Liver (tissue), 9 donors: ENCODE measurements around the gene IL37. TPM values are rescaled to one million over a fixed set of nuclear protein-coding genes. Genes with fewer than 3 reads are reported as not detected.

ENCODE experiments used
- DNase-seq: peaks from one replicate; pipeline ENCODE4 v3.0.0-alpha.2; 2017; ENCODE audit warnings: low spot score
- H3K27ac ChIP-seq, 2 donors: one replicate each; pipeline ENCODE4 v1.7.0; 2013; ENCODE audit warnings: inconsistent platforms in 2 of 2, low read length in 2 of 2, control low read depth in 1 of 2, low read depth in 1 of 2, mild to moderate bottlenecking in 1 of 2
- H3K27me3 ChIP-seq, 4 donors: one replicate each; pipeline versions ENCODE4 v1.6.1 to v1.7.0; 2013; ENCODE audit warnings: low read length in 3 of 4, inconsistent platforms in 1 of 4, mild to moderate bottlenecking in 1 of 4, moderate library complexity in 1 of 4; ENCODE audit not compliant: control insufficient read depth in 4 of 4, insufficient read depth in 4 of 4
- H3K36me3 ChIP-seq, 4 donors: one replicate each; pipeline versions ENCODE4 v1.6.1 to v1.7.0; 2013; ENCODE audit warnings: low read length in 3 of 4, mild to moderate bottlenecking in 3 of 4, low read depth in 1 of 4, moderate library complexity in 1 of 4; ENCODE audit not compliant: control insufficient read depth in 4 of 4, insufficient read depth in 3 of 4
- H3K4me1 ChIP-seq, 4 donors: one replicate each; pipeline versions ENCODE4 v1.6.1 to v1.7.0; 2013; ENCODE audit warnings: low read length in 3 of 4, mild to moderate bottlenecking in 3 of 4, moderate library complexity in 1 of 4; ENCODE audit not compliant: control insufficient read depth in 4 of 4, insufficient read depth in 4 of 4
- H3K4me3 ChIP-seq, 3 donors: one replicate each; pipeline versions ENCODE4 v1.6.1 to v1.7.0; 2013; ENCODE audit warnings: low read length in 3 of 3, control low read depth in 1 of 3, low read depth in 1 of 3, mild to moderate bottlenecking in 1 of 3
- H3K9ac ChIP-seq, 2 donors: one replicate each; pipeline ENCODE4 v1.7.0; 2013; ENCODE audit warnings: low read length in 2 of 2, mild to moderate bottlenecking in 2 of 2, moderate library complexity in 2 of 2, control low read depth in 1 of 2, low read depth in 1 of 2
- H3K9me3 ChIP-seq, 4 donors: one replicate each; pipeline versions ENCODE4 v1.6.1 to v1.7.0; 2013; ENCODE audit warnings: low read length in 3 of 4; ENCODE audit not compliant: control insufficient read depth in 4 of 4
- ATF3 ChIP-seq: IDR thresholded peaks from 2 replicates; pipeline ENCODE4 v1.6.1; 2016; ENCODE audit warnings: antibody characterized with exemption
- CTCF ChIP-seq: fragments of 150-350 bp; IDR thresholded peaks from 2 replicates; pipeline ENCODE4 v1.5.1; 2017; ENCODE audit warnings: improper control_type of control experiment, low read depth, low read length; ENCODE audit not compliant: missing input control
- EGR1 ChIP-seq, 2 donors: IDR thresholded peaks; 2 replicates each; pipeline ENCODE4 v1.6.1; 2016 to 2018; ENCODE audit warnings: antibody characterized with exemption in 2 of 2, low read depth in 2 of 2
- FOXA1 ChIP-seq: IDR thresholded peaks from 2 replicates; pipeline ENCODE4 v1.6.1; 2016; ENCODE audit warnings: antibody characterized with exemption
- FOXA2 ChIP-seq: IDR thresholded peaks from 2 replicates; pipeline ENCODE4 v1.6.1; 2016; ENCODE audit warnings: antibody characterized with exemption
- GABPA ChIP-seq, 2 donors: IDR thresholded peaks in 1 of 2; conservative IDR thresholded peaks in 1 of 2; 2 replicates each; pipeline ENCODE4 v1.6.1; 2016; ENCODE audit warnings: antibody characterized with exemption in 2 of 2, mild to moderate bottlenecking in 1 of 2, moderate library complexity in 1 of 2
- HNF4A ChIP-seq, 2 donors: conservative IDR thresholded peaks; 2 replicates each; pipeline ENCODE4 v1.6.1; 2016; ENCODE audit warnings: antibody characterized with exemption in 2 of 2, mild to moderate bottlenecking in 2 of 2
- JUND ChIP-seq, 2 donors: IDR thresholded peaks; 2 replicates each; pipeline ENCODE4 v1.6.1; 2016; ENCODE audit warnings: antibody characterized with exemption in 2 of 2
- MAX ChIP-seq: IDR thresholded peaks from 2 replicates; pipeline ENCODE4 v1.6.1; 2016; ENCODE audit warnings: antibody characterized with exemption
- NR2F2 ChIP-seq: IDR thresholded peaks from 2 replicates; pipeline ENCODE4 v1.6.1; 2016; ENCODE audit warnings: antibody characterized with exemption
- RAD21 ChIP-seq, 2 donors: IDR thresholded peaks; 2 replicates each; pipeline ENCODE4 v1.6.1; 2016; ENCODE audit warnings: antibody characterized with exemption in 2 of 2, mild to moderate bottlenecking in 2 of 2
- RXRA ChIP-seq, 2 donors: IDR thresholded peaks; 2 replicates each; pipeline ENCODE4 v1.6.1; 2017 to 2018; ENCODE audit warnings: antibody characterized with exemption in 2 of 2, mild to moderate bottlenecking in 1 of 2
- SP1 ChIP-seq: IDR thresholded peaks from 2 replicates; pipeline ENCODE4 v1.6.1; 2018; ENCODE audit warnings: antibody characterized with exemption, mild to moderate bottlenecking
- TAF1 ChIP-seq: conservative IDR thresholded peaks from 2 replicates; pipeline ENCODE4 v1.6.1; 2016; ENCODE audit warnings: antibody characterized with exemption, mild to moderate bottlenecking
- YY1 ChIP-seq: IDR thresholded peaks from 2 replicates; pipeline ENCODE4 v1.6.1; 2016; ENCODE audit warnings: antibody characterized with exemption, mild to moderate bottlenecking
- ZBTB33 ChIP-seq: IDR thresholded peaks from 2 replicates; pipeline ENCODE4 v1.6.1; 2016; ENCODE audit warnings: antibody characterized with exemption
- WGBS: extraction: QIAGEN DNeasy Blood & Tissue Kit; methylation state at CpG from one replicate; pipeline ENCODE4 v1.1.7; 2013; 5-methylcytosine and 5-hydroxymethylcytosine counted together
- polyA plus RNA-seq, 2 donors: library from polyadenylated mRNA; stranded (reverse) in 1 of 2; unstranded in 1 of 2; fragments of 200-250 nt in 1 of 2; fragments of >200 nt in 1 of 2; fragmentation: Nextera tagmentation in 1 of 2; extraction: Ambion mirVana in 1 of 2; gene quantifications; one replicate each; pipeline versions ENCODE4 v1.2.1 to v1.2.3, GENCODE V29; 2013 to 2015
- total RNA-seq, 2 donors: library from RNA; depleted of rRNA; stranded (reverse); fragments of >200 nt; gene quantifications; one replicate each; pipeline ENCODE4 v1.2.3, GENCODE V29; 2014
- donor health status: healthy.
- donor health status: healthy.
- donor health status: healthy.
- donor health status: healthy.
- donor health status: healthy.

Gene IL37
- total and polyA plus RNA-seq, 4 donors = not detected

GRCh38 chr2:112916145-112916571, 5.2 kb downstream of the IL37 start:
- 76% methylated on average over 3 of the region's 3 CpGs for WGBS
- Histone ChIP-seq H3K36me3 (no peaks in the 10 kb centered on the region), H3K4me1 (no peaks in the 10 kb centered on the region), H3K27ac (no peak overlapping the region), H3K9me3 (no peaks in the 10 kb centered on the region), H3K9ac (no peak overlapping the region), H3K27me3 (no peaks in the 10 kb centered on the region), H3K4me3 (no peak overlapping the region)
- TF ChIP-seq NR2F2 = no peak
- no peak for TF ChIP-seq TAF1
- TF ChIP-seq JUND (IDR thresholded peaks at IDR 0.05) = no peak
- no peak for TF ChIP-seq MAX
- no peak for TF ChIP-seq CTCF
- TF ChIP-seq GABPA (IDR thresholded peaks at IDR 0.05 in 1 of 2, conservative IDR thresholded peaks at IDR 0.05 in 1 of 2) = no peak
- TF ChIP-seq HNF4A (conservative IDR thresholded peaks at IDR 0.05) = no peak
- TF ChIP-seq FOXA2 = no peak
- TF ChIP-seq ATF3 = no peak
- no peak for TF ChIP-seq ZBTB33
- TF ChIP-seq RXRA (IDR thresholded peaks at IDR 0.05) = no peak
- no peak for TF ChIP-seq YY1
- no peak for TF ChIP-seq SP1
- TF ChIP-seq RAD21 (IDR thresholded peaks at IDR 0.05) = no peak
- TF ChIP-seq EGR1 (IDR thresholded peaks at IDR 0.05; ENCODE audit: low read depth in 2 of 2) = no peak
- DNase-seq = no peak

GRCh38 chr2:112916625-112917247, 5.8 kb downstream of the IL37 start:
- Histone ChIP-seq H3K9me3 (no peaks in the 10 kb centered on the region), H3K4me3 (no peak overlapping the region), H3K27me3 (no peaks in the 10 kb centered on the region), H3K27ac (no peak overlapping the region), H3K4me1 (no peaks in the 10 kb centered on the region), H3K9ac (no peak overlapping the region), H3K36me3 (no peaks in the 10 kb centered on the region)
- WGBS = 78% methylated on average over 4 of the region's 4 CpGs
- TF ChIP-seq GABPA (IDR thresholded peaks at IDR 0.05 in 1 of 2, conservative IDR thresholded peaks at IDR 0.05 in 1 of 2) (no peak), CTCF (no peak), FOXA1 (no peak), JUND (IDR thresholded peaks at IDR 0.05) (no peak), MAX (no peak), ATF3 (no peak)
- DNase-seq = no peak
